ENCODE measurements around the gene RNLS. TPM values are rescaled to one million over a fixed set of nuclear protein-coding genes. Genes with fewer than 3 reads are reported as not detected.

RNLS gene
- total and polyA plus RNA-seq, 12 donors = 4.1 to 22.2 (median 17.5) TPM

- no peak overlapping the region for H3K27ac ChIP-seq
- no peak overlapping the region for H3K4me3 ChIP-seq
- no peaks in the 10 kb centered on the region for H3K27me3 ChIP-seq
- intact Hi-C loops (cut with DNase I) = no loop called here
- 71 to 74% methylated on average over 4 of the region's 4 CpGs for WGBS, 2 donors
- H3K36me3 ChIP-seq = no peaks in the 10 kb centered on the region
- ATAC-seq (no peak), DNase-seq (no peak)
- H3K9me3 ChIP-seq = no peaks in the 10 kb centered on the region
- no peak for TF ChIP-seq CTCF (IDR thresholded peaks at IDR 0.05)
- H3K4me1 ChIP-seq = peaks cover 0 to 30% (median 5%) of the 10 kb centered on the region in 9 donors
These were observed 309.6 kb downstream of the RNLS start for GRCh38 chr10:88273567-88273966.

- H3K36me3 ChIP-seq = no peaks in the 10 kb centered on the region
- H3K4me1 ChIP-seq = peaks cover 0 to 37% (median 5%) of the 10 kb centered on the region in 9 donors
- ATAC-seq = peak; percentile 60 to 89 (median 79)
- no peak for TF ChIP-seq CTCF (IDR thresholded peaks at IDR 0.05)
- no peaks in the 10 kb centered on the region for H3K9me3 ChIP-seq
- 76 to 81% methylated on average over 5 of the region's 5 CpGs for WGBS, 2 donors
- peak overlapping the region in 7 of 10 donors; percentile 7 to 84 (median 41) for H3K27ac ChIP-seq
- intact Hi-C loops (cut with DNase I) = no loop called here
- no peaks in the 10 kb centered on the region for H3K27me3 ChIP-seq
- DNase-seq = no peak
- H3K4me3 ChIP-seq = no peak overlapping the region
These were observed 311.2 kb downstream of the RNLS start for GRCh38 chr10:88271761-88272543.

GRCh38 chr10:88270871-88271713 is 312.0 kb downstream of the RNLS start:
- Histone ChIP-seq H3K27me3 (no peaks in the 10 kb centered on the region), H3K36me3 (no peaks in the 10 kb centered on the region), H3K4me1 (peaks cover 0 to 42% (median 5%) of the 10 kb centered on the region in 9 donors), H3K4me3 (no peak overlapping the region), H3K9me3 (no peaks in the 10 kb centered on the region), H3K27ac (peak overlapping the region in 7 of 10 donors; percentile 7 to 84 (median 41))
- ATAC-seq = peak in 7 of 8 donors; percentile 37 to 80 (median 53)
- peak in 1 of 2 donors; percentile 9 for DNase-seq
- TF ChIP-seq CTCF (IDR thresholded peaks at IDR 0.05) = no peak
- 72 to 80% methylated on average over 6 of the region's 6 CpGs for WGBS, 2 donors
- intact Hi-C loops (cut with DNase I) = no loop called here

GRCh38 chr10:88270061-88270808 is 312.9 kb downstream of the RNLS start:
- no peaks in the 10 kb centered on the region for H3K36me3 ChIP-seq
- DNase-seq = no peak

More at GRCh38 chr10:88270061-88270808, 312.9 kb downstream of the RNLS start:
- Histone ChIP-seq H3K4me3 (no peak overlapping the region), H3K9me3 (no peaks in the 10 kb centered on the region), H3K27me3 (no peaks in the 10 kb centered on the region), H3K4me1 (peaks cover 0 to 45% (median 5%) of the 10 kb centered on the region in 9 donors), H3K27ac (peak overlapping the region in 2 of 10 donors; percentile 41 to 84)
- no peak for ATAC-seq
- intact Hi-C loops (cut with DNase I) = no loop called here
- 94 to 97% methylated on average over 9 of the region's 9 CpGs for WGBS, 2 donors
- TF ChIP-seq CTCF (IDR thresholded peaks at IDR 0.05) = no peak

All from heart right ventricle (tissue), 16 donors.